NOMO-1 (cell line): ENCODE measurements around the gene RAD50.

Experiments used
- DNase-seq, 2 experiments: peaks; one replicate each; lab custom pipeline; 2025; ENCODE audit not compliant: unreplicated experiment in 2 of 2; lab: John Stamatoyannopoulos, UW

RAD50 gene

DNA sequence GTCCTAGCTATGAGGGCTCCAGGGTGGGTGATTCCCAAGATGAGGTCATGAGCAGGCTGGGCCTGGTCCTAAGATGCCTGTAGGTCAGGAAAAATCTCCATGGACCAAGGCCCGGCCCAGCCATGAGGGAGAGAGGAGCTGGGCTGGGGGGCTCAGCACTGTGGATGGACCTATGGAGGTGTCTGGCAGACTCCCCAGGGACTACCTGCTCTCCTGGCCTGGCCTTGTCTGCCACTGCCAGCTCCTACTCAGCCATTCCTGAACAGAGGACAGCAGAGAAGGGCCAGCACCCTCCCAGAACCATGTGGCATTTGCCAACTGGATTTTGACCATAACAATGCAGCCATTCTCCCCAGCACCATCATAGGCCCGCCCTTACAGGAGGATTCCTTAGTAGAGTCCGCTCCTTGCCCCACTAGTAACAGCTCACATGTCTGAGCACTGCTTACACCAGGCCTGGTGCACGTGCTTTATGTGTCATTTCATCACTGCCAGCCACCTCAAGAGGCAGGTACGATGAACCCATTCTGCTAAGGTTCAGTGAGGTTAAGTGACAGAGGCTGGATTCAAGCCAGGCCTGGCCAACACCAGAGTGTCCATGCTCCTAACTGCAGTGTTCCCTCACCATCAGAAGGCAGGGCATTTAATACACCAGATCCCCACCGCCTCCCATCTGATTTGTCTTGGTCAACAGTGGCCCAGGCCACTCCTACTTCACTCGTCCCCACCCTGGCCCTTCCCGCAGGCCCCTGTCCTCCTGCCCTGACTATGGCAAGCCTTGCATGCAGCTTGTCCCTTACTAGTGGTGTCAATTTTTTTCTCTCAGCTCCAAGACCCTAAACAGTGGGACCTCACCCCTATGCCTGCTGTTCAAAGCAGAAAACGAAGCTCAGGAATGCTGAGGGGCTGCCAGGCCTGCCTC, 101.9 kb downstream of the RAD50 start:
- no peak for DNase-seq

DNA sequence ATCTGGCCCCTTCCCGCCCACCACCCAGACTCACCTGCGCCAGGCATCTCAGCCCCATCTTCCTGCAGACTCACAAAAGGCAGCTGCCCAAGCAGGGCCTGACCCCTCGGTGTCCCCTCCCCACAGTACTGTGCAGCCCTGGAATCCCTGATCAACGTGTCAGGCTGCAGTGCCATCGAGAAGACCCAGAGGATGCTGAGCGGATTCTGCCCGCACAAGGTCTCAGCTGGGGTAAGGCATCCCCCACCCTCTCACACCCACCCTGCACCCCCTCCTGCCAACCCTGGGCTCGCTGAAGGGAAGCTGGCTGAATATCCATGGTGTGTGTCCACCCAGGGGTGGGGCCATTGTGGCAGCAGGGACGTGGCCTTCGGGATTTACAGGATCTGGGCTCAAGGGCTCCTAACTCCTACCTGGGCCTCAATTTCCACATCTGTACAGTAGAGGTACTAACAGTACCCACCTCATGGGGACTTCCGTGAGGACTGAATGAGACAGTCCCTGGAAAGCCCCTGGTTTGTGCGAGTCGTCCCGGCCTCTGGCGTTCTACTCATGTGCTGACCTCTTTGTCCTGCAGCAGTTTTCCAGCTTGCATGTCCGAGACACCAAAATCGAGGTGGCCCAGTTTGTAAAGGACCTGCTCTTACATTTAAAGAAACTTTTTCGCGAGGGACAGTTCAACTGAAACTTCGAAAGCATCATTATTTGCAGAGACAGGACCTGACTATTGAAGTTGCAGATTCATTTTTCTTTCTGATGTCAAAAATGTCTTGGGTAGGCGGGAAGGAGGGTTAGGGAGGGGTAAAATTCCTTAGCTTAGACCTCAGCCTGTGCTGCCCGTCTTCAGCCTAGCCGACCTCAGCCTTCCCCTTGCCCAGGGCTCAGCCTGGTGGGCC, 103.1 kb downstream of the RAD50 start:
- DNase-seq: no peak

DNA sequence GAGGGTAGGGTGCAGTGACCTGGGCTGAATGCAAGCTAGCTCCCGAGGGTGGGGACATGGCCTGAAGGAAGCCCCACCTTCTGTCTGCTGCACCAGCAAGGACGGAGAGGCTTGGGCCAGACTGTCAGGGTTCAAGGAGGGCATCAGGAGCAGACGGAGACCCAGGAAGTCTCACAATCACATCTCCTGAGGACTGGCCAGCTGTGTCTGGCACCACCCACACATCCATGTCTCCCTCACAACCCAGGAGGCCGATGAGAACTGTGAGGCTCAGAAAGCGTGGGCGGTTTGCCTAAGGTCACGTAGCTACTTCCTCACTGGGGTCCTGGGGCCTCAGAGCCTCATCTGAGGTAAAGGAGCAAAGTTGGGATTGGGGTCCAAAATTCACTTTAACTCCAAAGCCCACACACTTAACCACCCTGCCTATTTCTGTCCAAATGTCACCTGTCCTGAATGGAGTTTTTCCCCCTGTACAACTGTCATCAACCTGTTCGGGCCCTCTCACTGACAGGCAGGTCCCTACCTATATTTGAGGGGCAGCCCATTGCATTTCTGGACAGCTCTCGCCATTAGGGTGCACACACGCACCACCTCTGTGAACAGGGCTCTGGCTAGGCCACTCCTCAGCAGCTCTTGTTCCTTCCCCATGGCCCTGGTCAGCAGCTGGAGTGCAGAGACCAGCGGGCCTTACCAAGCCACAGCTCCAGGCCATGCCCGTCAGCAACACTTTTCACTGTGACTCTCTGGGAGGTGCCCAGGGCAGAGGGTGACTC, 104.6 kb downstream of the RAD50 start:
- DNase-seq: no peak

DNA sequence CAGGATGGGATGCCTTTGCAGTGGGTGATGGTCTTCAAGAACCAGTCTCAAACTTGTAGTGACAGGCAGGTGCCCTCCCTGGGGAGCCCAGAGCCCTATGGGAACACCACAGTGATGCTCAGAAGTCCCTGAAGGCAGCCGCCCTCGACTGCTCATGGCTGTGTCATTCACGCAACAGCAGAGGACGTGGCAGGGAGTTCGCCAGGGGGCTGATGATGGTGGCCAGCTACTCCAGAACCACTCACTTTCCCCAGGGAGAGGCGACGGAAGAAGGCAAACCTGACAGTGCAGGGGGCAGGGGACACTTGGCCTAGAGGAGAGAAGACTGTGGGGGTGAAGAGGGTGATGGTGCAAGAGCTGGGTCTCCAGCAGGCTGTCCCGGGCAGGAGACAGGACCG, 105.2 kb downstream of the RAD50 start:
- DNase-seq: no peak

DNA sequence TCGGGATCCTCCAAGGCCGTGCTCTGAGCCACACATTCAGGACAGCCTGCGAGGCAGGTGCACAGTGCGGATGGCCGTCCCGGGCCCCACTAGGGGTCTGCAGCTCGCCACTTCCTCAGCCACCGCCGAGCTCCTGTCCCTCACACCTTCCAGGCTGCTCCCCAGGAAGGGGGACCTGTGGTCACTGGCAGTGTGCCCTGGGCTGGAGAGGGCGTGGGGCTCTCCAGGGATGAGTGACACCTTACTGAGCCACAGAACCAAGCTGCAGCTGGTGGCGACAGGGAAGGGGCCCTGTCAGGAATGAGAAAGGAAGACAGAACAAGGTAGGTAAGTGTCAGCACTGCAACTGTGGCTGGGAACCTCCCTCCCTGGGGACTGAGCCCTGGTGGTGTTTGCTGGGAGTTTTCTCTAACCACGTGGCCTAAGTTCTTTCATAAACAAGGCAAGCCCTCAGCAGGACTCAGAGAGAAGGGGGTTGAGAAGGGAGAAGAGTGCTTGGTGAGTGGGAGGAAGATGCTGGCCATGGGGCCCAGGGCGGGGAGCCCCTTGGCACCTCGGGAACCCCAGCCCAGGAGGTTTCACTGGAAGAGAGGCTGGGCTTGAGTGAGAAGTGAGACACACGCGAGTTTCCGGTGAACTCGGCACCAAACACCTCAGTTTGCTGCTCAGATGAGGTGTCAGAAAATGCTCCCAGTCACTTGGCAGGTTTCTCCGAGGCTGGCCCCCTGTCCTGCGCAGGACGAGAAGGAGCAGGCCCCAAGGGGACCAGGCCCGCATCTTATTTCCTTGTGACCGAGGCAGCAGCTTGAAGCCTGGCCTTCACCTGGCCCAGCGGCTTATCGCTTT, 106.4 kb downstream of the RAD50 start:
- DNase-seq: no peak

DNA sequence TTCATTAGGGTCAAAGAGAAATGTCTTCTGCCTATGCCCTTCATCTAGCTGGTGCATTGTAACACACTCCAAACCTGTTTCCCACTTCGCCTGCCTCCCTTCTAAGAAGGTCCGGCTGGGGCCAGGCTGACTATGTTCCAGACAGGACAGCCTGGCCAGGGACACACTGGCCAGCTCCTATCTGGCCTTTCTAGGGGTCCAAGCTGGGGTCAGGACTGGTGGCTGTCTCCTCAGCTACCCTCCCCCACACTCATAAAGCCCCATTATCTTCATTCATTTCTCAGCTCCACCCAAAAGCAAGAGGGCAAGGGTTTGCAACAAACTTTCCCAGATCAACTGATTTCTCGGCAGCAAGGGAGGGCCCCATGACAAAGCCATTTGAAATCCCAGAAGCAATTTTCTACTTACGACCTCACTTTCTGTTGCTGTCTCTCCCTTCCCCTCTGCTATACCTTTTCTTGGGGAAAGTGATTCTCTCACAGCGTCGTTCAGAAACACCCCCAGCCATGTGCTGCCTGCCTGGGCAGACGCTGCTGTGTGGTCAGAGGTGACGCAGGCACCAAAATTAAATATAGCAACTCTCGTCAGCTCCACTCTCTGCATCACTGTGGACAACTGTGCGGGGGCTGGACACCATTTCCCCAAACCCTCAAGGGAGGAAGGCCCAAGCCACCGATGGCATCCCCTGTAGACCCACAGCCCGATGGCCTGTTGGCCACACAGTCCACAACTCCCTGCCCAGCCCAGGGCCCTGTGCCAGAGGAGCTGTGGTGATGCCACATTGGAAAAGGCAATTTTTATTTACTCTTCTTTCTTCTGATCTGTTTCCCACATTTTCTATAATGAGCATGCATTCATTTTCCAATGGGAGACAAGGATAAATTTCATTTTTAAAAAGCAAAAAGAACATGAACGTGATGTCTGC, 107.3 kb downstream of the RAD50 start:
- no peak for DNase-seq

DNA sequence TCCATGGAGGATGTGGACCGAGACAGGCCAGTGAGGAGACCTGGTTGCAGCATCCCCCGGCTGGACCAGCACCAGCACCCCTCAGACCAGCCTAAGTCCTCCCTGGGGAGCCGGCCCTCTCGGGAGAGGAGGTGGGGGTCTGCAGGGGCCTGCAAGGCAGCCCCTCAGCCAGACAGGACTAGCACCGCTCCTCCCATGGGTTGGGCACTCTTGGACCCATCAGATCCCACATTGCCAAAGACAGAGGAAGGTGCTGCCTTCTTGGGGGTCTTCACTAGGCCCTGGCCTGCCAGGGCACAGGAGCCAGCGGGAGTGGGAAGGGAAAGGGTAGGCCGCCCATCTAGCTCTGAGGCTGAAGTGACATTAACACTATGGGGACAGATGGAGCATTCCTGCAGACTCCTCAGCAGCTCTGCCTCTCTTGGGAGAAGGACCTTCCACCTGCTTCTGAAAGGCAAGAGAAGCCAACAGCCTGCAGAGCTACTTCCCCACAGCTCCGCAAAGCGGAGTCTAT, 108.0 kb downstream of the RAD50 start:
- no peak for DNase-seq

DNA sequence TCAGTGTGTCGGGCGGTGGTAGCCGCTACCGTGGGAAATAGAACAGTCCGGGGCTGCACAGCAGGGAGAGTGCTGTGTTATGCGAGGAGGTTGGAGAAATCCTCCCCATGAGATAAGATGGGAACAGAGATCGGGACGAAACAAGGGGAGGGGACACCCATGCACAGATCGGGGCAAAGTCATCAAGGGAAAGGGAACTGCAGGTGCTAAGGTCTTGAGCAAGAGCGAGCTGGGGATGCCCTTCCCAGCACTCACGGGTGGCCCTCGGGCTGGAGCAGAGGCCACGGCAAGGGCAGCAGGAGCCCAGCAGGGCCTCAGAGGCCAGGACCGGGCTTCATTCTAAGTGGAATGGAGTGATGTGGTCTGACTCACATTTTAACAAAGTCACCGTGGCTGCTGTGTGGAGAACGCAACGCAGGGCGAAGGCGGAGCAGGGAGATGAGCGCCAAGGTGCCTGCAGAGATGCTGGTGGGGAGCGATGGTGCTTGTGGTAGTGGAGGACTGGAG, 108.8 kb downstream of the RAD50 start:
- DNase-seq: no peak

DNA sequence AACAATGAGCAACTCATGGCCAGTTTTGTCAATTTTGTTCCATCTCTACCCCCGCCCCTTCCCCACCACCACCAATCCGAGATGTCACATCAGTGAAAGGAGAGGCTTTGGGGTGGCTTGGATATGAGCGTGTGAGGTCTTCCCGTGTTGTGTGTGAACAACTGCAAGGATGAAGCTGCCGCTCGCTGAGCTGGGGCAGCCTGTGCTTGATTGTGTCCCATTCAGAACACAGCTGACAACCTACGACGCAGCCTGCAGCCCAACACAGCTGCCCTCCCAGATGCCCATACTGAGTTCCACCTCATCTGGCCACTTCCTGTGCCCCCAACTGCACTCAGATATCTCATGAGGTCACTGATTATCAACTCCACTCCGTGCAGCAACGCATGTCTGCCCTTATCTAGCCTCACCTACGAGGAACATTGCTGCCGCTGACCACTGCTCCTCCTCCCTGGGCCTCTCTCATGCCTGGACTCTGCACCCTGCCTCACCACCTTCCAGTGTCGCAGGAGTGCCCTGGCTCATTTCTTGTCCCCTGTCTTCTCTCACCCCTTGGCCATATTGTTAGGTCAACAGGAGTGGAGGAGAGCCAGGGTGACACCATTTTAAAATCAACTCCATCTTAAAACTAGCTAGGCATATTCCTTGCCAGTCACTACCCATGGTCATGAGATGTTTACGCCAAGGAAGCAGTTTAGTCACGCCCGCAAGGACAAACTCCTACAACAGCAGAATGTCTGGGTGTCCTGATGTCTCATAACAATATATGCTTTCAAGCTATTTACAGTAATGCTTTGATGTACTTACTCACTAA, 109.7 kb downstream of the RAD50 start:
- no peak for DNase-seq

DNA sequence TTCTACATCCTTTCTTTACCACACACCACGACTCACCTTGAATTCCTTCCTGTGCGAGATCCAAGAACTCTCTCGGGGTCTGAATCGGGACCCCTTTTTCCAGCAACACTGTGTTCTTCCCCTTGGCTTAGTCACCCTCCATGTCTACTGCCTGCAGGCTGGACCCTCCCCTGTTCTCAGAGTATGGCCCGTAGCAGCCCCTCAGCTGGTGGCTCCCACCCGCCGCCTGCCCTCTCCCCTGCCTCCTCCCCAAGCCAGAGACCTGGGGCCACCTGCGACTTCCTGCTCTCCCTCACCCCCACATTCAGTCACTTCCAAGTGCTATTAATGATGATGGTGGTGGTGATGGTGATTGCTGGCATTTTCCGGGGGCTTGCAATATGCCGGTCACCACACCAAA, 110.5 kb downstream of the RAD50 start:
- DNase-seq: no peak

DNA sequence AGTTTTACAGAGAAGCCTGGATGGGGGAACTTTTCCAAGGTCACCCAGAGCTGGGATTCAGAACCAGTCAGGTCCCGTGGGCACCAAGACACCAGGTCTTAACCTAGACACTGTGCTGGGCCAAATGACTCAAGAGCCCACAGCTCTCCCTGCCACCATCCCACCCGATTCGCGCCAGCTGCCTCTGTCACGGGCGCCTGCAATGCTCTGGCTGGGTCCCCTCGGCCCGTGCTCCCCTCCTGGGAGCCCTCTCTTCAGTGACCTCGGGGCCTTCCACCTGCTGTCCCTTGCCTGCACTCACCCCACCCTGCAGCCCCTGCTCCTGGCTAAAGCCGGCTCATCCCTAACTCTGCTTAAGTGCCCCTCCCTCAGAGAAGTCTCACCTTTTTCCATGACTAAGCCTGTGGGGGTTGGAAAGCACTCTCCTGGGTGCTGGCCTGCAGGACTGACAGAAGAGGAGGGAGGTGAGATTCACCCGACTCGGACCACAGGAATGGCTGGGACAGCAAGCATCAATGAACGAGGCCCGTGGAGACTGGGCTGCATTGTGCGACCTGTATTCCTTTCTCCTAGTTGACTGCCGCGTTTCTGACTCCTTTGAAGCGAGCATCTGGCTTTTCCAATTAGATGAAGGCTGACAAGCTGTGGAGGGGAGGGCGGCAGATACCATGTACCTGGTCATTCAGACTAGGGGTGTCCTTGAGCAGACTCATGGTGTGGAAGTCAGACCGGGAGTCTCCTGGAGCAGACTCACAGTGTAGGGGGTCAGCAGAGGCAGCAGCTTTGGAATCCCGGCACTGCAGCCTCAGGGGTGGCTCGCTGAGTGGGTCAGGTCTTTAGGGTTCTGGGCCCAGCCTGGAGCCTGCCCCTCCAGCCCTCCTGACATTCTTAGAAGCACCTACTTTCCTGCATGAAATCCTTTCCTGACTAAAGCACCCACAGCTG, 111.3 kb downstream of the RAD50 start:
- DNase-seq: no peak

DNA sequence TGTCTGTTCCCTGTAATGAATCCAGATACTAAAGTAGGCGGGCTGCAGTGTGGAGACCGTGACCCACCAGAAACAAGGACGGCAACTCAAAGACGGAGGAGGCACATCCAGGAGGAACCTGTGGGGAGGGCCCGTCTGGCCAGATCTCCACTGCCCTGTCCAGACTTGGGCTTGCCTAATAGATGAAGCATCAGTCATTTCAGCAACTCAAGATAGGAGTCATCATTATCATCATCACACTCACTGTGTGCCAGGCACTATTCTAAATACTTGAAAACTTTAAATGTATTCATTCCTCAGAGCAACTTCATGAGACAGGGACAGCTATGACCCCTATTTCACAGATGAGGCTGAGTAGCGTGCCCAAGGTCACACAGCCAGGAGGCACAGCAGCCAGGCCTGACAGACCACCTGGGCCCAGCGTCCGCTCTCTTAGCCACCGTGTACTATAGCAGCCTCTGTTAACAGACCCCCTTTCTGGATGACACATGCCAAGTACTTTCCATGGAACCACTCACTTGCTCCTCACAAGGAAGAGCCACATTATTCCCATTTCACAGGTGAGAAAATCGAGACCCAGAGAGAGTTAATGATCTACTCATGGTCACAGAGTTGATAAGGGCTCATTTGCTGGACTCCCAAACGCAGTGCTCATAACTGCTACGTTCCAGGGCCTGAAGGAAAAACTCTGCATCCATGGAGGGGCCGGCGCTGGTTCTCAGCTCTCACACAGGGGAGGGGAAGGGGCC, 112.1 kb downstream of the RAD50 start:
- DNase-seq: no peak

DNA sequence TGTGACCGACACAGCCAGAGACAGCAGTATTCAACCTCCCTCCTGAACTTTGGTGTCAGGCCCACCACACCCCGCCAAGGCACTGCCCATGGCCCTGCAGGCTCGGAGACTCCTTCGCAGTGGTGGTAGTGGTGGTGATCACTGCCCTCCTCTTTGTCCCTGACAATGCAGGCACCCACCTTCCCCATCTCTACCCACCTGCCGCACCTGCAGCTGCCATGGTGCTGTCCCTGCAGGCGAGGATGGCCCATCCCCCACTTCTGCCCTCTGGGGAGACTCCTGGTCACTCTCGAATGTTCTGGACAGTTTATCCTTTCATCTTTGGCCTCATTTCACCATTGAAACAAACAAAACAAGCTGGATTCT, 112.7 kb downstream of the RAD50 start:
- DNase-seq: no peak

DNA sequence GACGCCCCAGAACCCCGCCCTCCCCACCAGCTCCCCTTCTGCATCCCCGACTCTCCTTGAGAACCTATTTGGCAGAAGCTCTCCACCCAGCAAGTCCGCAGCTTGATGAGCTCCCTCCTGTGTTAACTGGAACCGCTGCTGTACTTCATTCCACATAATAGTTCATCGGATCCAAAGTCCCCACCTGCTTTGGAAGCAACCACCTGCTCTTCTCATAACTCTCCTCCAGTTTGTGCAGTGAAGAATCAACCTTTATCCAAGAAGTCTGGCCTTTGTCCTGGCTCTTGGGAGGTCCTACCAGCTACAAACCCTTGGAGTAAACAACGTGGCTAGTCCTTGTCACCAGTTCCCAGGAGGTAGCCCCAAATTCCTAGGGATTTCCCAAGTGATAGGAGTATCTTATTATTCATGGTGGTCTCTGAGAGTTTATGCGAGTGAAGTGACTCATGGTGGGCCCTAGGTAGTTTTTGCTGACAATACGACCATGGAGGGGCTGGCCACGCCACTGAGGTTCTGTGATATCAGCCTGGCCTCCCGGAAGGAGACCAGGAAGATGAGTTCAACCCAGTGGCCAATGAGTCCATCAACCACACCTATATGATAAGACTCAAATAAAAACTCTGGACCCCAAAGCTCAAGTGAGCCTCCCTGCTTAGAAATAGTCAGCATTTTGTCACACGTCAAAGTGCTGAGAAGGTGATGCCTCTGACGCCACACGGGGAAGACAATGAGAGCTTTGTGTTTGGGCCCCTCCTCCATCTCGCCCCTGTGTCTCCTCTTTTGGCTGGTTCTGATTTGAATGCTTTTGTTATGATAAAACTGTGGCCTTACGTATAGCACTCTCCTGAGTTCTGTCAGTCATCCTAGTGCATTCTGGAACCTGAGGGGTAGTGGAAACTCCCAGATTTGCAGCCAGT, 113.4 kb downstream of the RAD50 start:
- DNase-seq: no peak

DNA sequence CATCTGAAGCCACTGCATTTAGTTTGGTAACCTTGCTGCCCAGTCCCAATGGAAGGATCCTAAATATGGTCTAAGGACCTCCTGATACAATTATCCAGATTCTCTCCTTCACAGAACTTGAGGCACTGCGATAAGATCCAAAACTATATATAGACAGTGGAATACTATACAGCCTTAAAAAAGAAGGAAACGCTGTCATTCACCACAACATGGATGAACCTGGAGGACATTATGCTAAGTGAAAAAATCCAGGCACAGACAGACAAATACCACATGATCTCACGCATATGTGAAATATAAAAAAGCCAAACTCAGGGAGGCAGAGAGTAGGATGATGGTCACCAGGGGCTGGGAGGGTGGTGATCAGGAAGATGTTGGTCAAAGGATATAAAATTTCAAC, 114.2 kb downstream of the RAD50 start:
- no peak for DNase-seq
